Upper lobe of left lung (tissue), 4 donors: ENCODE measurements around the gene LPA.

Source experiments
- CTCF ChIP-seq, 6 experiments: fragments of 450-650 bp in 4 of 6; fragments of 200-600 bp in 2 of 6; sonication (generic) in 2 of 6; IDR thresholded peaks; one replicate each; pipeline ENCODE4 v1.5.1; 2016 to 2019; ENCODE audit warnings: antibody characterized with exemption in 6 of 6
- POLR2AphosphoS5 ChIP-seq, 2 donors: sonication (generic); formaldehyde crosslinking; IDR thresholded peaks; one replicate each; pipeline ENCODE4 v1.5.1; 2017; ENCODE audit warnings: antibody characterized with exemption in 2 of 2

DNA sequence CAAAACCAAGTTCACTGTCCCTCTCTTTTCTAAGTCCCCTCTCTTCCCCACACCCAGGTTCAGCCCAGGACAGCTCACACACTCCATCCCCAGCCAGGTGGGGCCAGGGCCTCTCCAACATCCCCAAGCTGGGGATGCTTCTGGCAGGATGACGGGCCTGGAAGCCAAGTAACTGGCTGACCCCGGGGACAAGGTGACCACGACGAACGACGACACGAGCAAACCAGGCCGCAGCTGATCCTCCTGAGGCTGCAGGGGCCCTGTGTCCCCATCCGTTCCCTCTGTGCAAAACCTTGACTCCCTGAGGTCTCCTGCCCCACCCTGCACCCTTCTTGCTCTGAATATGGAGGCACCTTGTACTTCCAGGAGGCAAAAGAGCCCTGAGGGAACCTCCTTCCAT, 26.4 kb upstream of the LPA start:
- no peak for TF ChIP-seq POLR2AphosphoS5 (IDR thresholded peaks at IDR 0.05)
- TF ChIP-seq CTCF (IDR thresholded peaks at IDR 0.05), result no peak
